Measurements from ENCODE around the gene IL13RA1.

The IL13RA1 gene

DNA sequence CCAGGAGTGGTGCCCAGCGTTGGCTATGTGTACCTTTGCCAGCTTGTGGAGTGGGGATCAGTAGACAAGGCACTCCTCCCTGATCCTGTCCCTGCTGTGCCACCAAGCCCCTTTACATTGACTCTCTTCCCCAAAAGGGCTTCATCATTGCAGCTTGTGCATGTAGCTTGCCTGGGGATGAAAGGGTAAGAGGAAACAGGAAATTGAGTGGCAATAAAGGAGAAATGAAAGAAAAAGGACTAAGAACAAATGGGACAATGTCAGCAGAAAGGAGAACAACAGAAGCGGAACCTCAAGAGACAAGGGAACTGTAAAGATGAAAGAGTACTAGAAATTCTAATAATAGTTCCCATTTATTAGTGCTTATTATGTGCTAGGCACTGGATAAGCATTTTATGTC, 8.7 kb upstream of the IL13RA1 start:
- H3K79me2 ChIP-seq (ENCODE audit: low read length), result no peaks in the 10 kb centered on the region
- H2AFZ ChIP-seq (ENCODE audit: low read length), result no peak overlapping the region
- H3K4me2 ChIP-seq (ENCODE audit: low read depth, low read length), result no peak overlapping the region
- H3K4me3 ChIP-seq (ENCODE audit: low read length), result no peak overlapping the region
- H3F3A ChIP-seq (ENCODE audit: insufficient read depth, low read length), result no peaks in the 10 kb centered on the region
- H3K27me3 ChIP-seq (replicated peaks; ENCODE audit: insufficient read depth, low read length), result no peaks in the 10 kb centered on the region
- no peak overlapping the region for H3K9ac ChIP-seq (ENCODE audit: low read length)
- TF ChIP-seq EZH2 (optimal IDR thresholded peaks at IDR 0.05; ENCODE audit: low read depth, low read length) (no peak), EZH2phosphoT487 (IDR thresholded peaks at IDR 0.05; ENCODE audit: low read length) (no peak)
- TF ChIP-seq, protein P1, sequence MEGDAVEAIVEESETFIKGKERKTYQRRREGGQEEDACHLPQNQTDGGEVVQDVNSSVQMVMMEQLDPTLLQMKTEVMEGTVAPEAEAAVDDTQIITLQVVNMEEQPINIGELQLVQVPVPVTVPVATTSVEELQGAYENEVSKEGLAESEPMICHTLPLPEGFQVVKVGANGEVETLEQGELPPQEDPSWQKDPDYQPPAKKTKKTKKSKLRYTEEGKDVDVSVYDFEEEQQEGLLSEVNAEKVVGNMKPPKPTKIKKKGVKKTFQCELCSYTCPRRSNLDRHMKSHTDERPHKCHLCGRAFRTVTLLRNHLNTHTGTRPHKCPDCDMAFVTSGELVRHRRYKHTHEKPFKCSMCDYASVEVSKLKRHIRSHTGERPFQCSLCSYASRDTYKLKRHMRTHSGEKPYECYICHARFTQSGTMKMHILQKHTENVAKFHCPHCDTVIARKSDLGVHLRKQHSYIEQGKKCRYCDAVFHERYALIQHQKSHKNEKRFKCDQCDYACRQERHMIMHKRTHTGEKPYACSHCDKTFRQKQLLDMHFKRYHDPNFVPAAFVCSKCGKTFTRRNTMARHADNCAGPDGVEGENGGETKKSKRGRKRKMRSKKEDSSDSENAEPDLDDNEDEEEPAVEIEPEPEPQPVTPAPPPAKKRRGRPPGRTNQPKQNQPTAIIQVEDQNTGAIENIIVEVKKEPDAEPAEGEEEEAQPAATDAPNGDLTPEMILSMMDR (IDR thresholded peaks at IDR 0.05; ENCODE audit: low read length), result no peak
- H3K27ac ChIP-seq (ENCODE audit: low read length), result no peak overlapping the region
- no peaks in the 10 kb centered on the region for H3K9me3 ChIP-seq (replicated peaks; ENCODE audit: insufficient read depth, low read length)
- H3K36me3 ChIP-seq (replicated peaks; ENCODE audit: insufficient read depth, low read length), result no peaks in the 10 kb centered on the region
- DNase-seq, result no peak
- H3K4me1 ChIP-seq (ENCODE audit: low read length), result peaks cover 6% of the 10 kb centered on the region
- no peaks in the 10 kb centered on the region for H4K20me1 ChIP-seq (ENCODE audit: insufficient read depth, low read length)
- H3K9me2 ChIP-seq (replicated peaks; ENCODE audit: insufficient read depth, low read length), result no peaks in the 10 kb centered on the region

DNA sequence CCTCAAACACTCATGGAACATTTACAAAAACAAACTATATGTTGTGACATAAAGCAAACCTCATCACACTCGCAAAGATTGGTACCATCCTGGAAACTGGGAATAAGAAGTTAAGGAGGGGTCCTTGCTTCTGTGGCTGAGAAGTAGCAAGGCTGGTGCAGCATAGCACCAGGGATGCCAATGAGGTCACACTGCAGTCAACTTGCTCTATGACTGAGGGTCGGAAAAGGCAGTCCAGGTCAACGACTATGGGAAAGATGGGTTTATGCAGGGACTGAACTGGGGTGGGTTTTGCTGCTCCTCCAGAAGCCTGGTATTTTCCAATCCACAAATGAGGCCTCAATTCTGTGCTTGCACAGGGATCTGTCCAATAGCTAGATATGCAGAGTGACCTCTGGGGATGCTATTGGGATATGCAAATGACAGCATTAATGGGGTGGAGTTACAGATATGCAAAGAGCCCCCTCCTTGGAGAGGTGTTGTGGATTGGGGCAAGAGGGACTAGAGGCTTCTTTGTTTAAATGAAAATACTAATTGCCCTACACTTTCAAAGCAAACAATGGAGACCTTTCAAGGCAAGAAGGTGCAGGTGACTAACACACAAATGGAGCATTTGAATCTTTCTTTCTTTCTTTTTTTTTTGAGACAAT, 7.2 kb upstream of the IL13RA1 start:
- H3K4me2 ChIP-seq (ENCODE audit: low read depth, low read length), result no peak overlapping the region
- H4K20me1 ChIP-seq (ENCODE audit: insufficient read depth, low read length), result no peaks in the 10 kb centered on the region
- H2AFZ ChIP-seq (ENCODE audit: low read length), result no peak overlapping the region
- no peak overlapping the region for H3K27ac ChIP-seq (ENCODE audit: low read length)
- H3K9me3 ChIP-seq (replicated peaks; ENCODE audit: insufficient read depth, low read length), result no peaks in the 10 kb centered on the region
- no peaks in the 10 kb centered on the region for H3K9me2 ChIP-seq (replicated peaks; ENCODE audit: insufficient read depth, low read length)
- H3K4me3 ChIP-seq (ENCODE audit: low read length), result no peak overlapping the region
- peaks cover 8% of the 10 kb centered on the region for H3K4me1 ChIP-seq (ENCODE audit: low read length)
- H3K9ac ChIP-seq (ENCODE audit: low read length), result no peak overlapping the region
- no peaks in the 10 kb centered on the region for H3K27me3 ChIP-seq (replicated peaks; ENCODE audit: insufficient read depth, low read length)
- no peaks in the 10 kb centered on the region for H3K79me2 ChIP-seq (ENCODE audit: low read length)
- no peaks in the 10 kb centered on the region for H3K36me3 ChIP-seq (replicated peaks; ENCODE audit: insufficient read depth, low read length)
- no peaks in the 10 kb centered on the region for H3F3A ChIP-seq (ENCODE audit: insufficient read depth, low read length)
- no peak for DNase-seq
- TF ChIP-seq, protein P1 (IDR thresholded peaks at IDR 0.05; ENCODE audit: low read length), result no peak
- TF ChIP-seq EZH2phosphoT487 (IDR thresholded peaks at IDR 0.05; ENCODE audit: low read length) (no peak), EZH2 (optimal IDR thresholded peaks at IDR 0.05; ENCODE audit: low read depth, low read length) (no peak)

DNA sequence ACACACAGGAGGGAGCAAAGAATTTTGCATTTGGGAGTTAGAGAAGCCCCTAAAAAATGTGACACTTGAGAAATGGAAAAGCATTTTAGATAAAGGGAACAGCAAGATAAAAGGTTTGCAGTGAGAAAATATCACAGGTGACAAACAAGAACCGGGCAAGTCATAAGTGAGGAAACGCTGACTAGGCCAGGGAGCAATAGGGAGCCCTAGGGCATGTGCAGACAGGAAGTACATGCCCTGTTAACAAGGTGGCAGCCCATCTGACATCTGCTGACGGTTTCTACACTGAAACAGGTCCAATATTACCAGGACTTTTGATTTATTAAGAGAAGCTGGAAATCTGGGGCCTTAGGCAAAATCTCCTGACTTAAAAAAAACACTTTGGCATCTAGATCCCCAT, 4.0 kb upstream of the IL13RA1 start:
- DNase-seq, result peak; percentile 31
- H3K79me2 ChIP-seq (ENCODE audit: low read length), result no peaks in the 10 kb centered on the region
- H3K4me3 ChIP-seq (ENCODE audit: low read length), result no peak overlapping the region
- no peaks in the 10 kb centered on the region for H3F3A ChIP-seq (ENCODE audit: insufficient read depth, low read length)
- no peaks in the 10 kb centered on the region for H3K36me3 ChIP-seq (replicated peaks; ENCODE audit: insufficient read depth, low read length)
- H3K27me3 ChIP-seq (replicated peaks; ENCODE audit: insufficient read depth, low read length), result no peaks in the 10 kb centered on the region
- H2AFZ ChIP-seq (ENCODE audit: low read length), result no peak overlapping the region
- H3K4me2 ChIP-seq (ENCODE audit: low read depth, low read length), result no peak overlapping the region
- no peaks in the 10 kb centered on the region for H3K9me3 ChIP-seq (replicated peaks; ENCODE audit: insufficient read depth, low read length)
- H3K9me2 ChIP-seq (replicated peaks; ENCODE audit: insufficient read depth, low read length), result no peaks in the 10 kb centered on the region
- H3K27ac ChIP-seq (ENCODE audit: low read length), result no peak overlapping the region
- H3K4me1 ChIP-seq (ENCODE audit: low read length), result peaks cover 8% of the 10 kb centered on the region
- no peak overlapping the region for H3K9ac ChIP-seq (ENCODE audit: low read length)
- TF ChIP-seq, protein P1 (IDR thresholded peaks at IDR 0.05; ENCODE audit: low read length), result no peak
- TF ChIP-seq EZH2 (optimal IDR thresholded peaks at IDR 0.05; ENCODE audit: low read depth, low read length) (no peak), EZH2phosphoT487 (IDR thresholded peaks at IDR 0.05; ENCODE audit: low read length) (no peak)
- no peaks in the 10 kb centered on the region for H4K20me1 ChIP-seq (ENCODE audit: insufficient read depth, low read length)
